ENCODE results near the gene ISYNA1. TPM values are rescaled to one million over a fixed set of nuclear protein-coding genes. Genes with fewer than 3 reads are reported as not detected.
A peak's percentile ranks its signal among the peaks of the same experiment; 100 is the strongest.

ISYNA1 gene
- total and polyA plus RNA-seq, 10 of the 15 experiments (the other 5 are each of a cell fraction or from before 2014, with no cell fraction given), result 1.9 to 37.0 (median 9.1) TPM

- SMC1A ChIA-PET (ENCODE audit: uncharacterized antibody, unreplicated experiment), result interaction anchor here (0.6 to 2.2 kb wide), 4 partner anchors 9 to 207 kb away, joined by 3 to 6 read pairs (median 3); no protein-coding TSS in a partner anchor
- H3K4me2 ChIP-seq (ENCODE audit: control insufficient read depth, insufficient read depth), result peak overlapping the region; percentile 26; the same call in 1 of the 2 replicates
- in situ Hi-C loops (cut with MboI), result no loop called here
Measured at GRCh38 chr19:18392926-18393325, 45.0 kb downstream of the ISYNA1 start.

More at GRCh38 chr19:18392926-18393325, 45.0 kb downstream of the ISYNA1 start:
- ChIA-PET CTCF (interaction anchor here (1.2 to 9.4 kb wide), 5 partner anchors 7 to 280 kb away, joined by 3 to 144 read pairs (median 49); partner anchors contain the start of gene LRRC25), RAD21 (ENCODE audit: unreplicated experiment) (interaction anchor here (0.8 kb wide), 1 partner anchor 44 kb away, joined by 3 read pairs; no protein-coding TSS in a partner anchor), POLR2A (interaction anchor here (1.0 to 2.0 kb wide), 2 partner anchors 25 to 57 kb away, joined by 3 to 9 read pairs; no protein-coding TSS in a partner anchor)
- intact Hi-C loops (cut with micrococcal nuclease; ENCODE audit: unreplicated experiment), result no loop called here
- Histone ChIP-seq H2AFZ (ENCODE audit: control insufficient read depth, low read depth, low read length) (no peak overlapping the region), H3K36me3 (ENCODE audit: control insufficient read depth in 2 of 2, insufficient read depth in 2 of 2, low read length in 1 of 2) (no peaks in the 10 kb centered on the region), H3K79me2 (ENCODE audit: control insufficient read depth, insufficient read depth, low read length) (no peaks in the 10 kb centered on the region), H3K27ac (ENCODE audit: control insufficient read depth, insufficient read depth) (no peak overlapping the region), H3K4me1 (ENCODE audit: control insufficient read depth, insufficient read depth, low read length) (peaks cover 32% of the 10 kb centered on the region), H4K20me1 (ENCODE audit: control insufficient read depth, insufficient read depth) (no peaks in the 10 kb centered on the region), H3K9ac (ENCODE audit: control insufficient read depth, insufficient read depth, low read length) (no peak overlapping the region), H3K9me3 (replicated peaks; ENCODE audit: control insufficient read depth, insufficient read depth, low read length) (no peaks in the 10 kb centered on the region; the same call in 2 of the 3 replicates), H3K4me3 (no peak overlapping the region), H3K27me3 (replicated peaks in 1 of 2; ENCODE audit: control insufficient read depth in 2 of 2, insufficient read depth in 2 of 2, low read length in 1 of 2) (no peaks in the 10 kb centered on the region; a peak in 1 of 4 replicates)
- no peak for FAIRE-seq
- no peak for ATAC-seq
- DNase-seq (ENCODE audit: low read depth, low spot score), result no peak
- 23% methylated on average over 5 of the region's 5 CpGs for WGBS (ENCODE audit: insufficient coverage, insufficient replicate concordance, low lambda C conversion rate, missing lambda C conversion rate)
- BruUV-seq (replicated peaks), result no TSS peak
- TF ChIP-seq SRF (IDR thresholded peaks at IDR 0.05; ENCODE audit: low read depth in 2 of 2, low read length in 2 of 2) (no peak), CHD2 (IDR thresholded peaks at IDR 0.05; ENCODE audit: borderline replicate concordance, low read depth, low read length) (no peak), IKZF2 (IDR thresholded peaks at IDR 0.05) (no peak), CBX5 (IDR thresholded peaks at IDR 0.05; ENCODE audit: low read depth) (no peak), ATF2 (IDR thresholded peaks at IDR 0.05; ENCODE audit: low read length) (no peak), FOXM1 (IDR thresholded peaks at IDR 0.05; ENCODE audit: low read depth, low read length) (no peak), ZZZ3 (IDR thresholded peaks at IDR 0.05; ENCODE audit: control insufficient read depth, insufficient read length, low read depth) (no peak), SMAD1 (IDR thresholded peaks at IDR 0.05; ENCODE audit: low read depth, partially characterized antibody) (no peak), BCL11A (IDR thresholded peaks at IDR 0.05; ENCODE audit: low read depth, low read length) (no peak), ZBED1 (IDR thresholded peaks at IDR 0.05; ENCODE audit: borderline replicate concordance) (no peak), CHD1 (IDR thresholded peaks at IDR 0.05; ENCODE audit: low read depth, low read length) (no peak), CUX1 (IDR thresholded peaks at IDR 0.05; ENCODE audit: insufficient replicate concordance, low read depth, low read length) (no peak), STAT1 (conservative IDR thresholded peaks at IDR 0.05) (no peak)
